ENCODE measurements around the gene SLC1A2.

Gene SLC1A2

DNA sequence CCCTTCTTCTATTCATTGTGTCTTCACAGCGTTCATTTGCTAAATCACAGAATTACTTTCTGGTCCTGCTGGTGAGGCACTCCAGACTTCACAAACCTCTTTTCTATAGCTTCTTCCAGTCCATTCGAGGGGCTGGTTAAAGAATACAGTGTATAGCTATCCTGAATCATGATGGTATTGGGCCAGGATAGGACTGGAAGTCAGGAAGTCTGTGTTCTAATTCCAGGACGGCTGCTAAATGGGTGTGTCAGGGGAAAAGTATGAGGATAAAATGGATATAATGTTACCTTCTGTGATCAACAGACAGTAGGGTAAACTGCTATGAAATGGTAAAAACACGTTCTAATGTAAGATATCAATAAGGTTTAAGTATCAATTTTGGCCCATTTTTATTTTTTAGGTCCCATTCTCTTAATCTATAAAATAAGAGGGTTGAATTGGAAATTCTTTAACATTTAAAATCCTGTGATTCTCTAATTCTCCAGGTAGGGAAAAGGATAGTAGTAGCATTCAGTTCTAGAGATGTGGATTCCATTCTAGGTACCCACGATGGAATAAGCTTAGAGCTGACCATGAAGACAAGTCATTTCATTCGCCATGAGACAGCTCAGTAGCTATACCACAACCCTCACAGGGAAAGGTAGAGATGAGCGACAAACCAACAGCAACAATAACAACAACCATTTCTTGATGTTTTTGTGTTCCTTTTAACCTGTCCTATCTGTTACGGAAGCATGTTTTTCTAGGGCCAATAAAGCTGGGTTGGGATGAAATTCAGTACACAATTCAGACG lies 96.1 kb downstream of the SLC1A2 start:
- DNase-seq = no peak

DNA sequence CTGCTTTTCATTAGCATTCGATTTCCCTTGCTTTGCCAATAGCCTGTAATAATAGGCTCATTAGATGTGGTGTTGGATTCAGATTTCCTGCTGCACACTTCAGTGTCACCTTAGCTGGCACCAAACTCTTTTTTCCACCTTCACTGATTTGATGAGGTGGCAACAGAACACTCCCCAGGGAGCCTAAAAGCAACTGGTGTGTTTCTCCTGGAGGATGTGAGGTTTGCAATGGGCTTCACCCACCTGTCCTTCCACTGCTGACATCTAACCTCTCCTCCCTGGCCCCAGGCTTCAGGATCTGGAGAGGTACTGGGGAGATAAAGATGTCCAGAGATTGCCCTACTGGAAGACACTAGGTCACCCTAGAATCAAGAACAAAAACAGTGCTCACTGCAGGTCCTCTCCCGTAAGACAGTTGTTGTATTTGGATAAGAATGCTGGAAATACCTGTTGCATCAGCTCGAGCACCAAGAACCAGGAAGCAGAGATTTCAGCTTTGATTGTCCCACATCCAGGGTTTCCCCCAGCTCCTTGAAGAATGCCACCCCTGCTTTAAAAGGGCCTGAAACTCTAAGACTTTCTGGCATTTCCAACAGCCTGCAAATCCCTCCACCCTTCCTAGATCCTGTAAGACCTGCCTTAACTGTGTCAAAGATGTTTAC lies 96.9 kb downstream of the SLC1A2 start:
- no peak for DNase-seq

DNA sequence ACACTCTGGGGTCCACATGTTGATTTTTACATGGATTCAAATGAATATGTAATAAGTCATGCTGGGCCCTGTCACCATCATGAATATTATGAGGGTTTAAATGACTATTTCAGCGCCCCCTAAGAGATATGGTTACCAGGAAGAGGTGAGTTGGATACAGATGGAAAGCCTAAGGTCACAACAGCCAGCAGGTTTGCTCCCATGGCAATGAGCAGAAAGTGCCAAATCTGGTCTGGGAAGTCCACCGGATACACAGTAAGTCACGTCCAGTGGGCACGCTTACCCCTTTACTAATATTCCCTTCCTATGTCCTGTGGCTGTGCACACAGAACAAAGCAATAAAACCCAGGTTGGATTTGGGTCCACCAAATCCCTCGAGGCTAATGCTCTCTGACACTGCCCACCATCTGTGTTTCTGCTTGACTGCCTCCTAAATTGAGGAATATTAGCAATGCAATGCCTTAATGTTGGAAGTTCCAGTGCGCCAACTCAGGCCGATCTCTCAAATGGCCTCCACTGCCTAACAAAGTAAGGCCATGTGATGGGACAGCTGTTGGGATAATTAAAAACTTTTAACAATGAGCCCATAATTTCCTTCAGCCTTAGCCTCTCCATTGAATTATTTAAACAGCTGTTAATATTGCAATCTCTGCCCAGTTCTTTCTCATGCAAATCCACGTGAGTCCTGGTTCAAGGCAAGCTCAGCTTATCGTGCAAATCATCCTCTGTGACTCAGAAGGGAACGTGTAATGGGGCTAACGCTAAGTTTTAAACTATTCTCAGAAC lies 97.6 kb downstream of the SLC1A2 start:
- no peak for DNase-seq

DNA sequence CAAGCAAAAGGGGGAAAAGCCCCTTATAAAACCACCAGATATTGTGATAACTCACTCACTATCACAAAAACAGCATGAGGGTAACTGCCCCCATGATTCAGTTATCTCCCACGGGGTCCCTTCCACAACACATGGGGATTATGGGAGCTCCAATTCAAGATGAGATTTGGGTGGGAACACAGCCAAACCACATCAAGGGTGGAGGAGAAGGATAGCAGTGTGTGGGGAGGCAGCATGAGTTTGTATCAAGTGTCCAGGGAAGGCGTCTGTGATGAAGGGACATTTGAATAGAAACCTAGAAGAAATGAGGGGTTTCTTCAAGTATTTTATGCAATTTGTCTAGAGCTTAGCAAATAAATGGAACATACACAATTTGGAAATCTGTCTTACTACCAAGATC lies 98.2 kb downstream of the SLC1A2 start:
- no peak for DNase-seq

DNA sequence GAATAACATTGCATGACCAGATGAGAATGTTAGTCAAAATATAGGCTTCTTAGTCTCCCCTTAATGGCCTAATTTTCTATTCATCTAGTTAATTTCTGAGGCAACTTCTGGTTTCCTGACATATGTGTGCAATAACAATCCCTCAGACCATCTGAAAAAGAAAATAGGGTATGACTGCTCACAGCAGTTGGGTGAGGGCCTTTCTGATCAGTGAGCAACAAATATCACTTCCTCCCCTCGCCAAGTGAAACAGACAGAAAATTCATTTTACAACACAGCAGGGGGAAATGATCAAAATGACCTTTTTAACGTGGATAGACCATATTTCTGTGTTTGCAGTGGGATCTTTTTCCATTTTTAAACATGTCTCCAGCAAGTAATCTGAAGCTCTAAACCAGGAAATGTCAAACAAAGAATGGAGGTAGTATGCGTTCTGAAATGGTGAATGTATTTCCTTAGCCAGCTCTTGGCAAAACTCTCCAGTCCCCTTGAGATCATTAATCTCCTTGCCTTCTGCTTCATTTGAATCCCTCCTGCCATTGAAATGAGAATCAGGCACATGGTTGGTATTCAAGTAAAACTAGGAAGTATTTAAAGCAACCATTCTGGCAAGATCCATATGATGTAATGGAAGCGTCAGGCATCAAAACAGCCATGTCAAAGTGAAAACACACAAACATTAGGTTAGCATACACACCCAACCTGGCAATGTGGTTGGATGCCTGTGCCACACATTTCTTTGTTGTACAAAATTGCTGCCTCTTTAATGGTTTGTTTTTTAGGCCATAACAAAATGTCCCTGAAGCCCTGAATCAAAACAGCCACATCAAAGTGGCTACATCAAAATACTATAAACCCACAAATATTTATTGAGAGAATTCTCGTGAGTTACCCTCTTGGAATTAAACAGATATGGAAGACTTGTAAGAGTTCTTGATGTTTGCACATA lies 100.1 kb downstream of the SLC1A2 start:
- DNase-seq = no peak

DNA sequence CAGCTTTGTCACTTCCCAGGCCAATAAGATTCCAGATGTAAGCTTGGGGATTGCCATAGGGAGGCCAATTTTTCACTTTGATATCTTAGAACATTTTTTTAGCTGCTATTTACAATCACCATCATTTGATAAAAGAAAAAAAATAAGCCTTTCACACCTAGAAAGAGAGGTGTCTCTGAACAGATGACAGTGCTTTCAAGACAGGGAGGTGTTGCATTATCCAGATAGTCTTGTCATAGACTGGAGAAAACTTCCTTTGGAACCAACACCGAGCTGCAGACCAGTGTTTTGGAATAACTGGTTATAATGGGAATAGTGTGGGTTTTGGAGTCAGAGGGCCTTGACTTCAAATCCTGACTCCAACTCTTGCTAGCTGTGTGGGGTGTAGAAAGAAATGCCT lies 101.0 kb downstream of the SLC1A2 start:
- no peak for DNase-seq

DNA sequence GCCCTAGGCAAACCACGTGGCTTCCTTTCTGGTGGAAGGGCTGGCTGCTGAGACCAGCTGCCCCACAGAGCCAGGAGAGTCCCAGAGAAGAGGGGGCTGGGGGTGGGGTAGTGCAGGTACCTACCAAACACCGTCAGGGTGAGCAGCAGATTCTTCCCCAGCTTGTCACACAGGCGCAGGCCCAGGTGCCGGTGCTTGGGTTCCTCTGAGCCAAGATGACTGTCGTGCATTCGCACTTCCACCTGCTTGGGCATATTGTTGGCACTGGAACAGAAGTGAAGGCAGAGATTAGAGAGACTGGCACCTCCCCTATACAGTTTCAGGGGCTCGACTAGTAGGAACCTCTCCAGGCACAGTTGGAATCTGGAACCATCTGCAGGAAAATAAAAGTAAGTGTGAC lies 102.1 kb downstream of the SLC1A2 start:
- no peak for DNase-seq

DNA sequence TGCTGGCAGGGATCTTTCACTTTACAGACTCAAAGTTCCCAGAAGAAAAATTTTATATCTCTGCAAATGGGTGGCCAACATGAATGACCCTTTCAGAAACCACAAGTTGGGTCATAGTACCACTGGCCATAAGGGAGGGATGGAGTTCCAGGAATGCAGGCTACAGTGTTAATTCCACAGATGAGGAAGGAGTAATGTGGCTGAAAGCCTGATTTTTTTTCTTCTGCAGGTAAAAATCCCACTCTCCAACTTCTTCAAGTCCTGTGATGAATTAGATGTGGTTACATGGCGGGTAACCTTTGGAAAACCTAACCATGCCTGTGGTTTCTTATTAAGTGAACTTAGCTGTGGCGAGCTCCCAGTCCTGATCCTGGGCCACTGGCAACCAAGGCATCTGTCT lies 103.2 kb downstream of the SLC1A2 start:
- DNase-seq = no peak

DNA sequence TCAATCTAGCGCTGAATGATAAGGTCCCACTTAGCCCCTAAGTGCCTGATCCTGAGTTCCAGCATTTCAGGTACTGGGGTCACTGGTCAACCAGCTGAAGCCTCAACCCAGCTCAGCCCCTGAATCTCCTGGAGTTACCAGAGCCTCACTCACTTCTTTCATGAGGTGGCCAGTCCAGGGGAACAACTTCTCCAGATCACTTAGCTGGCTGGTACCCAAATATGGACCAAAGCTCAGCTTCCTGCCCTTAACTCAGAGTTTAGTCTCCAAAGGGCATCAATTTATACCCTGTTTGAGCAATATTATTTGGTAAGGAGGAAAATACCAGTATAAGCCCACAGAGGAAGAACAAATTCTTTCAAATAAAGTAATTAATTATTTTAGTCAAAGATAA lies 105.6 kb downstream of the SLC1A2 start:
- DNase-seq = no peak

DNA sequence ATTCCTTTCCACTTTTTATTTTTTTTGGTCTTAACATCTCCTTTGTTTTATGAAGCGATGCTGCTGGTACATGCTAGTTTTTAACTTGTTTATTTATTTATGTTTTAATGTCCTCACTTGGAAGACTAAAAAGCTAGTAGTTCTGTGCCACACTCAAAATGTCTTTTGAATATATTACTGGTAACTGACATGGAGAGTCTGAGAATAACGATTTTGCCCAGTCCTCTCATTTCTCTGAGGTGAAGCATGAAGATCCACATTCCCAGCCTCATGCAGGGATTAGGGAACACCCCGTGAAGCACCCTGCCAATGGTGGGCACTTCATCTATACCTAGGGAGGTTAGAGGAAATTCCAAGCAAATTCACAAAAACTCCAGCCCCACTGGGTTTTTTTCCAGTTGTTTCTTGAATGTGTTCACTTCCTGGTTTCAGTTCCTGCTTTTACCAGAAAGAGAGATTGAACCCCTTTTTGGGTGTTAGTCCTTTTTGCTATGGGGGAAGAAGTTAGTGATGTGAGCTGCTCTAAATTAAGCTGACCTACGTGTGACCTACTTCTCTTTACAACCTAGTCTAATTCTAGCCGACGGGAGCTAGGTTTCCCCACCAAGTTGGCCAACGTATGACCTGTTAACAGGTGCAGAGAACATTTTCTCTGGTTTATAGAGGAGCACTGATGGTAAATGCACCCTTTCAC lies 106.1 kb downstream of the SLC1A2 start:
- DNase-seq = no peak

DNA sequence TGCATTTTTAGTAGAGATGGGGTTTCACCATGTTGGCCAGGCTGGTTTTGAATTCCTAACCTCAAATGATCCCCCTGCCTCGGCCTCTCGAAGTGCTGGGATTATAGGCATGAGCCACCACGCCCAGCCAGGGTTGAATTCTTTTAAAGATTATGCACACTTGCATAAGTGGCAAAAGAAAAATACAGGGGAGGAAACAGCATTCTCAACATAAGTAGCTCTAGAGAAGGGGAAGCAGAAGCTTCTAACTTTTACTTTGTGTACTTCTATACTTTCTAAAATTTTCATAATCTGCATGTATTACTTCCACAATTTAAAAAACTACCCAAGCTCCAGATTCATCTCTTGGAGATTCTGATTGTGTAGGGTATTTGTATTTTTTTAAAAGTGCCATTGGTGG lies 108.0 kb downstream of the SLC1A2 start:
- DNase-seq = no peak

DNA sequence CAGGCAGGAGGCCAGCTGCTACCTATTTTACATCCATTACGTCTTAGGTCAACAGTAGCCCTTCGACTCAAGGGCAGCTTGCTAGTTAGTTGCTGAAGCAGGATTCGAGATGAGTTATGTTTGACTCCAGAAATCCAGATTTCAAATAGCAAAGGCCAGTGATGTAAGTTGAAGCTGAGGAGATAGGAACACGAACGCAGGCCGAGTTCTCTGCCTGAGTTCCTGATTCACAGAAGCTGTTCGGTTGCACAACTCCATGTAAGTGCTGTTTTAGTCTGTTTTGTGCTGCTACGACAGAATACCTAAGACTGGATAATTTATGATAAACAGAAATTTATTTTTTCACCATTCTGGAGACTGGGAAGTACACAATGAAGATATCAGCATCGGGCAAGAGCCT lies 111.2 kb downstream of the SLC1A2 start:
- no peak for DNase-seq

DNA sequence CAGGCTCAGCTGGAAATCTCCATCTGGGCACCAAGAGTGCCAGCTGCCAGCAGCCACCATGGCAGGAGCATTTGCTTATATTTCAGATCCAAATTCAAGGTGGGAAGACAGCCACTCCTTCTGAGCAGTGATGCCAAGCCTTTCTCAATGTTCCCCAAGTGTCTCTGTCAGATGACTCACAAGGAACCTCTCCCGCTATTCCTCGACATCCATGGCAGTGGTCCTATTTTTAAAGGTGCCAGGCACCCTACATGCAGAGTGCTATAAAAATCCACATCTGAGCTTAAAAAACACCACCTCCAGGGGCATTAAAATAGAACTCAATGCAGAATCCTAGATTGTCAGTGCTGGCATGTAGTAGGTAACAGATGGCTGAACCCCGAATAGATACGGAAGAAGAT lies 112.1 kb downstream of the SLC1A2 start:
- DNase-seq = no peak

DNA sequence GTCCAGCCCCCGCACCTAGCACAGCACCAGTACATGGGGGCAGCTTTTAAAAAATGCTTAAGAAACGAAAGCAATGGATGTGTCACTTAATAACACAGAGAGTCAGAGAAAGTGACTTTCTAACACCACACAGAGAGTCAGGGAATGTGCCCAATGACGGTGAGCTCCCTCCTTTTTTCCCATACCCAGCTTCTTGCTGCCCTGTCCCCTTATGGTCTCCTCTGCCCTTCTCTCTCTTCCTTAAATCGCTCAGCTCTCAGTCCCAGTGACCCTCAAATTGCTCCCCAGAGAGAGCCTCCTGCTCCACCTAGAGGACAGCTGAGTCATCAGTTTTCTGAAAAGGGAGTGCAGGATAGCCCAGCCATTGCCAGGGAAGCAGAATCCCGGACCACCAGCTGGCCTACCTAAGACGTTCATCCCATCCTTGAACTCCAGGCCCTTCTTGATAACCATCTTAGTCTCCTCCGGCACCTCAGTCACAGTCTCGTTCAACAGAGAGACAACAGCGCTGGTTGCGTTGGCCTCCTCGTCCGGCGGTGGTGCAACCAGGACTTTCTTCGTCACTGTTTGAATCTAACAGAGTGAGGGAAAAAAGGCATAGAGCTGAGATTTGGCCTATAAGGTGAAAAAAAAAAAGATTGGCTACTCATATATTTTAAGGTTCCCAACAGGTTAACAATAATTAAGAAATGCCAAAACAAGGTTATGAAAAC lies 113.5 kb downstream of the SLC1A2 start:
- no peak for DNase-seq

DNA sequence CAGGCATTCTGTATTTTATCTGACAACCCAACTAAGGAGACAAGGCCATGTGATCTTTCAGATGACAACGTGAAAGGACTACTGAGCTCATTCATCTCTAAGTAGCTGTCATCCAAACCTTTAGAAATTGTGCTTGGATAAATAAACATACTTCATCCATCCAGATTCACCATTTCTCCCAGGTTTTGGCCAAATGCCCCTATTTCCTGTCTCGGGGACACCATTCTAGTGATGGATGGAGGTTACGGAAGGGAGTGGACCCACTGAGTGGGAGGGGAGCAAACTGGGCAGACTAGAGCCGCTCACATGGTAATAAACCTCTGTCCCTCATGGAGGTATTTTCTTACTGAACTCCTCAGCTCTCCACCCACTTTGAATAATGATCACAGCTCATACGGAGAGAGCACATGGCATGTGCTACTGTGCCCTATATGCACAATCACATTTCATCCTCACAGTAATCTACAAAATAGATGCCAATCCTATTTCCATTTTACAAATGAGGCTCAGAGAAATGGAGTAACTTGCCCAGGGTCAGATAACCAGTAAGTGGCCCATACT lies 114.4 kb downstream of the SLC1A2 start:
- no peak for DNase-seq

DNA sequence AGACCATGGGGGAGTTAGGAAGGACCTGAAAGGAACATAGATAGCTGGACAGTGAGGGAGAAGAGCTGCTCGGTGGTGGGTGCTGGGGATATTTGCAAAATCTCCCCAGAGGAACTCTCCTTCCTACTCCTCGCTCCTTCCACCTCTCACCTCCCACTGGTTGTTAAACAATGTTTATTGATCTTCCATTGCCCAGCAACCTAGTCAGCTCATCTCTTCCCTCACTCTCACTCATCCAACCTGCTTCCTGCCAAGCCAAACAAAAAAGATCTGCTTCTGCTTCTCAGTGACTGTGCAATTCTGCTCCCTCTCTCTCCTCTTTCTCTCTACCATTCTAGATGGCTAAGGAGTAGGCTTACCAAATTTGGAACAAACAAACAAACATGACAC lies 115.0 kb downstream of the SLC1A2 start:
- DNase-seq = no peak

DNA sequence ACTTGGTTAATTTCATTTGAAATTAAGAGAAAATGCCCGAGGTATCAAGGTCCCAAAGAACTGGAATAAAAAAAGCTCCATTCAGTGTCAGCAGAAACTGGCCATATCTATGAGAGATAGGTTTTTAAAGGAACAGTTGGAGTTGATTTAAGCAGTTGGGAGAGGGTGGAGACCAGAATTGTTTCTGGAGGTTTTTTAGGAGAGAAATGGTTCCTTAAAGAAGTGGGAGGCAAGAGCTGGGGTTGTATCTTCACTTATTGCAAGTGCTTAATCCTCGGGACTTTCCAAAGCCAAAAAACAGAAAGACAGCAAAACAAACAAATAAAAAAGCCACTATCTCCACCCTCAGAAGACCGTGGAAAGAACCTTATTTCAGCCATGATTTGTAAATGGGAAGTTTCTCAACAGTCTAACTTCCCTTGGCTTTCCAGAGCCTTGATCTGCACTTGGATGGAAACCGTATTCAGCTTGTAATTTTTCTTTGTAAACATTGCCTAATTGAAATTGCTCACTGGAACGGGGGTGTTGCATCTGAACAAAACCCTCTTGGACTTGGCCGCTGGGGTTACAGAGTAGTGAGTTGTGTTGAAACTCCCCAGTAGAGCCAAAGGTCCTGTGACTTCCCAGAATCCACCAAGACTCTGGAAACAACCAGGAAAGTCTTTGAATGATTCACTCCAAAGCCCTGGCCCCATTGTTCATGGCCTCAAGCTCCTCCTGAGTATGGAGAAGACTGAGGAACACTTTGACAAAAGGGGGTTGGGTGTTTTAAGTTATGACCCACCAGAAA lies 115.6 kb downstream of the SLC1A2 start:
- no peak for DNase-seq

DNA sequence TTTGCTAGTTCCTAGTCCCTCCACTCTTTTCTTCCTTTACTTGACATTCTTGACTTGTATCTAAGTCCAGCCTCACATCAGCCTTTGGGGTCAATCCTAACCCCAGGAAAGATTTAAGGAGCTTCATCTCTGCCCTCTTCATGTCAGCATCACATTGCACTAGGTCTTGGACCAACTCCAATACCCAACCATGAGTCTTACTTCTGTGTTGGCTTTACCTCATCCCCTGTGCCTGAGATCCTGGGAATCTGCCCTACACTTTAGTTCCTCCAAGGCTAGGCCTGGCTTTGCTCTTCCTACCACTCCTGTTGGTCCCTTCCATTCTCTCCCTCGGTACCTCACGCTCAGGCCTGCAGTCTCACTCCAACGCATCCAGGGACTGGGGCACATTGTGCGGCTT lies 117.0 kb downstream of the SLC1A2 start:
- DNase-seq = no peak

DNA sequence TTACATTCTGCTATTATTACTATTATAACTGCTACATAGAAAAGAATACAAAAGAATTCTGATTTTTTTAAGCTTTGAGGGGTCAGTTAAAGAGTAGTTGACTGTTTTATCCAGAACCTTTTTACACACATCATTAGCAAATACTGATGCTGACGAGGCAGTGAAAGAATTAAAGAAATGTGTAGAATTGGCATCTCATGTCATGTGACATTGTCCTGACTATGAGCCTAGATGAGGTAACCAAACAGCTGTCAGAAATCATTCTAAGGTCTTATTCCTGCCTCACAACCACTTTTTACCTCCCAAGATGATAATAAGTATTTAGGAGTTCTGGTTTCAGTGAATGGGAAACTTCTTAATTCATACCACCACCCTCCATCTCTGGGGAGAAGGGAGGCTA lies 121.0 kb downstream of the SLC1A2 start:
- no peak for DNase-seq

DNA sequence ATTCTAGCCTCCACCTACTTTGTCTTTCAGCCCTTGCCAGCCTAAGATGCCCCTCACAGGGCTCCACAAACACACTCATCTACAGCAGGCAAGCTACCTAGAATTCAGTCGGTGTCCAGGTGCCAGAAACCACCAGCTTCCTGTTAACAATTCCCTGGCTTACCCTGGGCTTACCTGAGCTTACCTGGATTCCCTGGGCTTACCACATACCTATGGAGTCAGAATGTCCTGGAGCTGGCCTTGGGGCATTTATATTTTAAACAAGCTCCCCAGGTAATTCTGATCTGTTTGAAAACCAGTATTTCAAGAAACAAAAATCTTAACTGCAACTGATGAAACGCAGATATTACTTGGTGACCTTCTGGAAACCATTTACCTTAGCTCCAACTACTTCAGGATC lies 123.6 kb downstream of the SLC1A2 start:
- DNase-seq = no peak

All from activated CD4-positive, CD25-positive, alpha-beta regulatory T cell treated with anti-CD3 and anti-CD28 coated beads, Interleukin-2, amount 50 U/mL, for 72 hours (primary cell).